ENCODE results near the gene ABR.

- TF ChIP-seq CTCF (IDR thresholded peaks at IDR 0.05; ENCODE audit: low read depth, low read length) (no peak), MYC (IDR thresholded peaks at IDR 0.05; ENCODE audit: low read depth, low read length) (no peak)
Measured at GRCh38 chr17:1039511-1040215, 140.1 kb downstream of the ABR start.

Measured in NB4 (cell line).